ENCODE data around the gene RAB24. TPM values are rescaled to one million over a fixed set of nuclear protein-coding genes. Genes with fewer than 3 reads are reported as not detected.
"Not testable (repeated sequence)": the region's sequence is repeated elsewhere in the genome, so short reads cannot be mapped to it uniquely, and the experiment has no call there.

The RAB24 gene
- total RNA-seq, 6 experiments from 2014 or later: 11.0 to 28.8 (median 16.2) TPM

DNA sequence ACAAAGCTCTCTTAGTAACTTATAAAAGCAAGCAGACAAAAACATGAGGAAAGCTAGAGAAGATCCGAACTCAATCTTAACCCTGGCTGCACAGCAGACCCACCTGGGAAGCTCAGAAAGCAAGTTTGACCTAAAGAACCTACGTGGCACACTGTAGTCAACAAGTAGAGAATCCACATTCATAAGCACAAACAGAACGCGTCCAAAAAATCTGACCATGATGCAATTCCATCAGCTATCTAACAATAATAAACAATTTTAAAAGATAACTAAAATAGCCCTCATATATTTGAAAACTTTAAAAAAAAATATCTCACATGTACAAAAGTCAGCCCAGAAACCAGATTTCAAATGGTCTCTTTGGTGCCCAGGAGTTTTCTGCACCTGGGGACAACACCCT lies 43.3 kb upstream of the RAB24 start:
- intact Hi-C loops (cut with DNase I): no loop called here
- DNase-seq (no peak), ATAC-seq (no peak)
- WGBS (ENCODE audit: insufficient coverage, low coverage, low lambda C conversion rate, missing lambda C conversion rate): 14% methylated on average over 4 of the region's 4 CpGs
- TF ChIP-seq POLR2A (IDR thresholded peaks at IDR 0.05) (no peak), CTCF (IDR thresholded peaks at IDR 0.05) (no peak)
- peaks cover 0 to 57% (median 24%) of the 10 kb centered on the region in 4 donors for H3K4me1 ChIP-seq
- no peak overlapping the region for H3K27ac ChIP-seq
- no peaks in the 10 kb centered on the region for H3K27me3 ChIP-seq
- H3K36me3 ChIP-seq: peaks cover under 1 to 16% (median 2%) of the 10 kb centered on the region in 4 donors
- no peak overlapping the region for H3K4me3 ChIP-seq
- H3K9me3 ChIP-seq: no peaks in the 10 kb centered on the region

DNA sequence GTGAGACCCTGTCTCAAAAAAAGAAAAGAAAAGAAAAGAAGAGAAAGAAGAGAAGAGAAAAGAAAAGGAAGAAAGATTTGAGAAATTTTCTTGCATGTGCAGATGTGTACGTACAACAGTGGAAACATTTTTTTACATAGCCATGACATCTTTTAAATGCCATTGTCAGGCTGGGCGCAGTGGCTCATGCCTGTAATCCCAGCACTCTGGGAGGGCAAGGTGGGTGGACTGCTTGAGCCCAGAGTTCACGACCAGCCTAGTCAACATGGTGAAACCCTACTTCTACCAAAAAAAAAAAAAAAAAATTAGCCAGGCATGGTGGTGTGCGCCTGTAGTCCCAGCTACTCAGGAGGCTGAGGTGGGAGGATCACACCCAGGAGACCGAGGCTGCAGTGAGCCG lies 41.4 kb upstream of the RAB24 start:
- no peak for DNase-seq

DNA sequence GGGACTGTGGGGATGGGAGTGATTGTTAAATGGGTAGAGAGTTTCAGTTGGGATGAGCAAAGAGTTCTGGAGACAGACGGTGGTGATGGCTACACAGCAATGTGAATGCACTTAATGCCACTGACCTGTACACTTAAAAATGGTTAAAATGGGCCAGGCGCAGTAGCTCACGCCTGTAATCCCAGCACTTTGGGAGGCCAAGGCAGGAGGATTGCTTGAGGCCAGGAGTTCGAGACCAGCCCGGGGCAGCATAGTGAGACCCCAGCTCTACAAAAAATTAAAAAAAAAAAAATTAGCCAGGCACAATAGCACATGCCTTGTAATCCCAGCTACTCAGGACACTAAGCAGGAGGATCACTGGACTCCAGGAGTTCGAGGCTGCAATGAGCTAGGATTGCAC lies 40.3 kb upstream of the RAB24 start:
- WGBS (ENCODE audit: insufficient coverage, low coverage, low lambda C conversion rate, missing lambda C conversion rate): 85% methylated on average over 3 of the region's 6 CpGs
- Histone ChIP-seq H3K4me1 (peaks cover 0 to 41% (median 14%) of the 10 kb centered on the region in 4 donors), H3K27ac (no peak overlapping the region), H3K4me3 (no peak overlapping the region), H3K9me3 (no peaks in the 10 kb centered on the region), H3K27me3 (no peaks in the 10 kb centered on the region), H3K36me3 (peaks cover 3 to 21% (median 9%) of the 10 kb centered on the region in 4 donors)
- intact Hi-C loops (cut with DNase I): no loop called here
- no peak for TF ChIP-seq CTCF (IDR thresholded peaks at IDR 0.05)
- no peak for TF ChIP-seq POLR2A (IDR thresholded peaks at IDR 0.05)
- no peak for DNase-seq
- ATAC-seq: no peak

More for the DNA sequence above, 41.4 kb upstream of the RAB24 start:
- Histone ChIP-seq H3K4me1 (peaks cover 0 to 49% (median 20%) of the 10 kb centered on the region in 4 donors), H3K27ac (no peak overlapping the region), H3K4me3 (no peak overlapping the region), H3K36me3 (peaks cover 2 to 23% (median 3%) of the 10 kb centered on the region in 4 donors), H3K9me3 (no peaks in the 10 kb centered on the region), H3K27me3 (no peaks in the 10 kb centered on the region)
- no peak for ATAC-seq
- TF ChIP-seq CTCF (IDR thresholded peaks at IDR 0.05) (no peak), POLR2A (IDR thresholded peaks at IDR 0.05) (no peak)
- WGBS (ENCODE audit: insufficient coverage, low coverage, low lambda C conversion rate, missing lambda C conversion rate): 100% methylated on average over 6 of the region's 6 CpGs
- intact Hi-C loops (cut with DNase I): no loop called here

DNA sequence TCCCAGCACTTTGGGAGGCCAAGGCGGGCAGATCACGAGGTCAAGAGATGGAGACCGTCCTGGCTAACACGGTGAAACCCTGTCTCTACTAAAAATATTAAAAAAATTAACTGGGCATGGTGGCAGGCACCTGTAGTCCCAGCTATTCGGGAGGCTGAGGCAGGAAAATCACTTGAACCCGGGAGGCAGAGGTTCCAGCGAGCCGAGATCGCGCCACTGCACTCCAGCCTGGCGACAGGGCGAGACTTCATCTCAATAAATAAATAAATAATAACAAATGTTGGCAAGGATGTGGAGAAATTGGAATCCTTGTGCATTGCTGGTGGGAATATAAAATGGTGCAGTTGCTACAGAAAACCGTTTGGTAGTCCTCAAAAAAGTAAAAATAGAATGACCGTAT lies 39.5 kb upstream of the RAB24 start:
- H3K4me3 ChIP-seq; intact Hi-C loops (cut with DNase I); H3K27me3 ChIP-seq; ATAC-seq; DNase-seq; H3K27ac ChIP-seq; H3K9me3 ChIP-seq: not testable (repeated sequence)
- WGBS (ENCODE audit: insufficient coverage, low coverage, low lambda C conversion rate, missing lambda C conversion rate): 93% methylated on average over 14 of the region's 14 CpGs
- Histone ChIP-seq H3K36me3 (peaks cover 3 to 20% (median 11%) of the 10 kb centered on the region in 4 donors), H3K4me1 (peaks cover 0 to 35% (median 12%) of the 10 kb centered on the region in 4 donors)

DNA sequence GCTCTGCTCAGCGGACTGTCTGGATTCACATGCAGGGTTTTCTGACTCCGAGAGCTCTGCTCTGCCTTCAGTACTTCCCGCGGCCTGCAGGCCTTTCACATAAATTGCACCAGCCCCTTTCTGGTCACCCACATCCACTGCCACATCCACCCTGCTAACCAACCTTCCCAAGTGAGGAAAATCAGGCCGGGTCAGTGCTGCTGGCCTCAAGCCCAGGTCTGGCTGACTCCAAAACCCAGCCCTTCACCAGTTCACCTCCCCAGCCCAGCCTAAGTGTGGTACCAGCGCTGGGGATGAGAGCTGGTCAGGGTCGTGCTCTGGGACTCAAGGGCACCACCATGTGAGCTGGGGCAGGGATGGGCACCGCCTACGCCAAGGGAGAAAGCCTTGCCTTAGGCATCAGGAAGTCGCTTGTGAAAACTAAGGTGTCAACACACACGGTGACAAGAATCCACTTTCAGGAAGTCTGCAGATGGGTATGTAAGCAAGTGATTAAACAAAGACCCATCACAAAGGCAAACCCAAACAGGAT lies 35.7 kb upstream of the RAB24 start:
- peaks cover 3 to 51% (median 31%) of the 10 kb centered on the region in 4 donors for H3K36me3 ChIP-seq
- TF ChIP-seq CTCF (IDR thresholded peaks at IDR 0.05): no peak
- TF ChIP-seq POLR2A (IDR thresholded peaks at IDR 0.05): no peak
- H3K4me3 ChIP-seq: no peak overlapping the region
- ATAC-seq (peak in 2 of 4 donors; percentile 7 to 14), DNase-seq (peak in 1 of 3 donors; percentile 55)
- WGBS (ENCODE audit: insufficient coverage, low coverage, low lambda C conversion rate, missing lambda C conversion rate): 45% methylated on average over 5 of the region's 11 CpGs
- H3K4me1 ChIP-seq: peaks cover 0 to 30% (median 4%) of the 10 kb centered on the region in 4 donors
- H3K9me3 ChIP-seq: no peaks in the 10 kb centered on the region
- intact Hi-C loops (cut with DNase I): no loop called here
- no peak overlapping the region for H3K27ac ChIP-seq
- H3K27me3 ChIP-seq: no peaks in the 10 kb centered on the region

Measured in right lobe of liver (tissue), 6 donors.